ENCODE measurements around the gene BHLHA15.
"Not testable (repeated sequence)": the region's sequence is repeated elsewhere in the genome, so short reads cannot be mapped to it uniquely, and the experiment has no call there.

BHLHA15 gene

DNA sequence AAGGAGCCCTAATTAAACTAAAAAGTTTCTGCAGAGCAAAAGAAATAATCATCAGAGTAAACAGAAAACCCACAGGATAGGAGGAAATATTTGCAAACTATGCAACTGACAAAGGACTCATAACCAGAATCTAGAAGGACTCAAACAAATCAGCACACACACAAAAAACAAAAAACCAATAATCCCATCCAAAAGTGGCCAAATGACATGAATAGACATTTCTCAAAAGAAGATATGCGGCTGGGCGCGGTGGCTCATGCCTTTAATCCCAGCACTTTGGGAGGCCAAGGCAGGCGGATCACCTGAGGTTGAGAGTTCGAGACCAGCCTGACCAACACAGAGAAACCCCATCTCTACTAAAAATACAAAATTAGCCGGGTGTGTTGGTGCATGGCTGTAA lies 8.1 kb downstream of the BHLHA15 start:
- not testable (repeated sequence) for H2BK120ac ChIP-seq (ENCODE audit: low read depth, low read length); H2BK5ac ChIP-seq (ENCODE audit: low read depth, low read length, poor library complexity, severe bottlenecking); H3K4me3 ChIP-seq (ENCODE audit: insufficient read depth in 1 of 2, low read depth in 1 of 2, low read length in 2 of 2); H4K8ac ChIP-seq (ENCODE audit: low read length); H2AK5ac ChIP-seq (ENCODE audit: low read length, severe bottlenecking); H3K4ac ChIP-seq (ENCODE audit: low read depth in 1 of 2, low read length in 2 of 2); H2BK12ac ChIP-seq (ENCODE audit: low read length in 2 of 2); H3K14ac ChIP-seq (ENCODE audit: low read length in 2 of 2); DNase-seq; H2AFZ ChIP-seq (ENCODE audit: low read depth, low read length); H3K79me1 ChIP-seq (replicated peaks; ENCODE audit: low read length, poor library complexity, severe bottlenecking); H3K23ac ChIP-seq (ENCODE audit: low read length in 2 of 2); H3K27ac ChIP-seq (ENCODE audit: low read length, poor library complexity, severe bottlenecking); H4K91ac ChIP-seq (ENCODE audit: low read length); H3K4me1 ChIP-seq (ENCODE audit: control insufficient read depth, insufficient read depth, low read depth, low read length); H3K9me3 ChIP-seq (ENCODE audit: control insufficient read depth, low read length); H3K27me3 ChIP-seq (ENCODE audit: control insufficient read depth in 1 of 2, insufficient read depth in 1 of 2, low read length in 2 of 2); H3K18ac ChIP-seq (ENCODE audit: low read depth in 1 of 2, low read length in 2 of 2); H3K4me2 ChIP-seq (ENCODE audit: low read length, poor library complexity, severe bottlenecking); H2BK15ac ChIP-seq (ENCODE audit: low read depth, poor library complexity, severe bottlenecking); H3K9ac ChIP-seq (ENCODE audit: low read length)
- H3K36me3 ChIP-seq (ENCODE audit: control insufficient read depth in 1 of 2, insufficient read depth in 2 of 2, low read depth in 1 of 2, low read length in 2 of 2) = peaks cover 6 to 56% of the 10 kb centered on the region in 2 experiments
- WGBS = 98% methylated on average over 6 of the region's 6 CpGs

DNA sequence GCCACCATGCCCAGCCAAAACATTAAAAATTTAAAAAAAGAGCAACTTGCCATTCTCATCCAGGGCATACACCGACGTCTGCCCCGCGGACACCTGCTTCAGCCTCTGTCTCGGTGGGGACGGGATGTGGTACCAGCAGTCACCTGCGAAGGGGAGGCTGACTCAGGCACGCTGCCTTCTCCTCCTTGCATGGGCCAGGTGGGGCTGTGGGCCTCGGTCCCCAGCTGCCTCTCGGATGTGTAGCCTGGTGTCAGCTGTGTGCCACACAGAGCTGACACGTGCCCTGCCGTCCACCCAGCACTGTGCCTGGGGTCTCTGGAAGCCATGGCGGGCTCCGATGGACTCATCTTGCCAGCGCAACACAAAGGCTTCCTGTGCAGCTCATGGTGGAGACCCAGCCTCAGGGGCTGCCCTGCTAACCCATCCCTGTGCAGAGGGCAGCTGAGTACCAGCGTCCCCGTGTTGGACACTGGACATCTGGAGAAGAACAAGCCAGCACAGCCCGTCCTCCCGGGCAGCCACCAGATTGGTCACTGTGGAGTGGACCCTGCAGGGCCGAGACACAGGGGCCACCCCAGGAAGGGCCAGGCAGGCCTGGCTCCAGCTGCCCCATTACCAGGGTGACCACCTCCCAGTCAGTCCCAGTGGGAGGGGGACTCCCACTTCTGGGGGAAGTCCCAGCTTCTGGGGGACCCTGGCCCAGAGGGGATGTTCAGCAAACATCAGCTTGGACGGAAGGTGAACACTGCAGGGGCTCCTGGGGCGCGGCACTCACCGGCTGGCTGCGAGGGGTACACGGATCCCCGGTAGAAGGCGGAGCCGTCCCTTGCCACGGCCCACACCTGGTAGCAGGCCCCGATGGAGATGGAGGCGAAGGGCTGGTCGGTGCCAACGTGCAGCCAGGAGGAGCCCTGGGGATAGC lies 10.6 kb downstream of the BHLHA15 start:
- no peak overlapping the region for H2BK12ac ChIP-seq (ENCODE audit: low read length in 2 of 2)
- no peak overlapping the region for H3K14ac ChIP-seq (ENCODE audit: low read length in 2 of 2)
- no peak overlapping the region for H4K8ac ChIP-seq (ENCODE audit: low read length)
- H3K23ac ChIP-seq (ENCODE audit: low read length in 2 of 2) = no peak overlapping the region
- no peak overlapping the region for H3K4me3 ChIP-seq (ENCODE audit: insufficient read depth in 1 of 2, low read depth in 1 of 2, low read length in 2 of 2)
- no peaks in the 10 kb centered on the region for H3K27me3 ChIP-seq (ENCODE audit: control insufficient read depth in 1 of 2, insufficient read depth in 1 of 2, low read length in 2 of 2)
- no peak overlapping the region for H2BK120ac ChIP-seq (ENCODE audit: low read depth, low read length)
- H3K27ac ChIP-seq (ENCODE audit: low read length, poor library complexity, severe bottlenecking) = no peak overlapping the region
- H2BK5ac ChIP-seq (ENCODE audit: low read depth, low read length, poor library complexity, severe bottlenecking) = no peak overlapping the region
- H3K36me3 ChIP-seq (ENCODE audit: control insufficient read depth in 1 of 2, insufficient read depth in 2 of 2, low read depth in 1 of 2, low read length in 2 of 2) = peaks cover 15 to 54% of the 10 kb centered on the region in 2 experiments
- H3K4me2 ChIP-seq (ENCODE audit: low read length, poor library complexity, severe bottlenecking) = no peak overlapping the region
- no peak overlapping the region for H2AFZ ChIP-seq (ENCODE audit: low read depth, low read length)
- H3K79me1 ChIP-seq (replicated peaks; ENCODE audit: low read length, poor library complexity, severe bottlenecking) = peaks cover 7% of the 10 kb centered on the region
- no peak overlapping the region for H3K9ac ChIP-seq (ENCODE audit: low read length)
- H3K9me3 ChIP-seq (ENCODE audit: control insufficient read depth, low read length) = no peaks in the 10 kb centered on the region
- no peak overlapping the region for H3K18ac ChIP-seq (ENCODE audit: low read depth in 1 of 2, low read length in 2 of 2)
- WGBS = 96% methylated on average over 34 of the region's 34 CpGs
- no peak overlapping the region for H2AK5ac ChIP-seq (ENCODE audit: low read length, severe bottlenecking)
- no peak for DNase-seq
- no peak overlapping the region for H3K4ac ChIP-seq (ENCODE audit: low read depth in 1 of 2, low read length in 2 of 2)
- H2BK15ac ChIP-seq (ENCODE audit: low read depth, poor library complexity, severe bottlenecking) = no peak overlapping the region
- H3K4me1 ChIP-seq (ENCODE audit: control insufficient read depth, insufficient read depth, low read depth, low read length) = no peaks in the 10 kb centered on the region
- no peak overlapping the region for H4K91ac ChIP-seq (ENCODE audit: low read length)

DNA sequence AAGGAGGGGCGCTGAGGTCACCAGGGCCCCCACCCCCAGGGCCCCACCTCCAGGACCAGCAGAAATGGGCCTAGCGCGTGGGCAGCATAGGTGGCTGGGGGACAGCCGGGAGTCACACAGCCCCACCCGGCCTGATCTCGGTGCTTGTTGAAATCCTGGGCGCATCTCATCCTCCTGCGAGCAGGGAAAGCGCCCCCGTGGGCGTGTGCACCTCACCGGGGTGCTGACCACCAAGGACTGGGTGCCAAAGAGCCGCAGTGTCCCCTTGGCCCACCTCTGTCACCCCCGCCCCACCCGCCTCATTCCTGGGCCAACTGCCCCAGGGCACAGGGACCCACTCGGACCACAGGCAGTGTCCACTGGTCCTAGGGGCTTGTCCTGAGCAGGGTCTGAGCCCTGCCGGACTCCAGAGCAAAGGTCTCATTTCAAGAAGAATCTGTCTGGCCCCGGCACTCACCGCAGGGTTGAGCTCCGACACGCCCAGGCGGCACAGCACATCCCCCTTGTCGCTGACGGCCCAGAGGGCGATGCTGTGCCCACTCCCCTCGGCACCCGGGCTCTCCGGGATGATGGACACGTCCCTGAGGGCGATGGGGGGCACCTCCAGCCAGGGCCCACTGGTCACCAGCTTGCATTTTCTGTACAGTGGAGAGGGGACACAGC lies 11.4 kb downstream of the BHLHA15 start:
- no peak overlapping the region for H2BK5ac ChIP-seq (ENCODE audit: low read depth, low read length, poor library complexity, severe bottlenecking)
- H2AFZ ChIP-seq (ENCODE audit: low read depth, low read length) = no peak overlapping the region
- H3K4ac ChIP-seq (ENCODE audit: low read depth in 1 of 2, low read length in 2 of 2) = no peak overlapping the region
- no peak overlapping the region for H4K91ac ChIP-seq (ENCODE audit: low read length)
- H3K36me3 ChIP-seq (ENCODE audit: control insufficient read depth in 1 of 2, insufficient read depth in 2 of 2, low read depth in 1 of 2, low read length in 2 of 2) = peaks cover 15 to 46% of the 10 kb centered on the region in 2 experiments
- H3K9me3 ChIP-seq (ENCODE audit: control insufficient read depth, low read length) = no peaks in the 10 kb centered on the region
- H3K79me1 ChIP-seq (replicated peaks; ENCODE audit: low read length, poor library complexity, severe bottlenecking) = peaks cover 5% of the 10 kb centered on the region
- H2AK5ac ChIP-seq (ENCODE audit: low read length, severe bottlenecking) = no peak overlapping the region
- DNase-seq = no peak
- no peak overlapping the region for H2BK15ac ChIP-seq (ENCODE audit: low read depth, poor library complexity, severe bottlenecking)
- no peak overlapping the region for H3K4me2 ChIP-seq (ENCODE audit: low read length, poor library complexity, severe bottlenecking)
- H3K4me1 ChIP-seq (ENCODE audit: control insufficient read depth, insufficient read depth, low read depth, low read length) = no peaks in the 10 kb centered on the region
- no peak overlapping the region for H2BK12ac ChIP-seq (ENCODE audit: low read length in 2 of 2)
- H2BK120ac ChIP-seq (ENCODE audit: low read depth, low read length) = no peak overlapping the region
- no peak overlapping the region for H3K18ac ChIP-seq (ENCODE audit: low read depth in 1 of 2, low read length in 2 of 2)
- H3K14ac ChIP-seq (ENCODE audit: low read length in 2 of 2) = peak overlapping the region in 1 of 2 experiments; percentile 26
- no peak overlapping the region for H3K27ac ChIP-seq (ENCODE audit: low read length, poor library complexity, severe bottlenecking)
- H3K9ac ChIP-seq (ENCODE audit: low read length) = no peak overlapping the region
- H4K8ac ChIP-seq (ENCODE audit: low read length) = no peak overlapping the region
- H3K27me3 ChIP-seq (ENCODE audit: control insufficient read depth in 1 of 2, insufficient read depth in 1 of 2, low read length in 2 of 2) = no peaks in the 10 kb centered on the region
- 97% methylated on average over 30 of the region's 30 CpGs for WGBS
- H3K4me3 ChIP-seq (ENCODE audit: insufficient read depth in 1 of 2, low read depth in 1 of 2, low read length in 2 of 2) = no peak overlapping the region
- no peak overlapping the region for H3K23ac ChIP-seq (ENCODE audit: low read length in 2 of 2)

DNA sequence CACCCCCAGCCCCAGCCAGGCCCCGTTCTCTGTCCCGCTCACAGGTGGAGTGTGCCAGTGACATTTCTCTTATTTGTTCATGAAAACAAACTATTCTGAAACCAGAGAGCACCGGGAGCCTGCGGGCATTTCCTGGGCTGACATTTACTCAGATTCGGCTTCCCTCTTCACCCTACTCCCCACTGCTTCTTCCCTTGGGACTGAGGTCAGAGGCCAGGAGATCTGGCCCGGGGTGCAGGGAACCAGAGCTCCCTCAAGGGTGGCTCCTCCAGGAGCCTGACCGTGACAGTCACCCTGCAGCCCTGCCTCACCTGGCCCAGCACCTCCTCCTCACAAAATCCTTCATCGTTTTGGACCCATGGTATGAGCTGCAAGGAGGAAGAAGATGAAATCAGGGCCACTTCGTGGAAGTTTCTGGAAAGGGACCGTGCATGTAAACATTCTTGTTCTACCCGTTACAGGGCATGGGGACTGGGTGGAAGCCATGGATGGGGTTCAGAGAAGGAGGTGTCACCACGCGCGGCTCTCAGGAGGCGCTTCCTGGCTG lies 12.2 kb downstream of the BHLHA15 start:
- Histone ChIP-seq H2AFZ (ENCODE audit: low read depth, low read length) (no peak overlapping the region), H3K4me3 (ENCODE audit: insufficient read depth in 1 of 2, low read depth in 1 of 2, low read length in 2 of 2) (no peak overlapping the region), H3K9me3 (ENCODE audit: control insufficient read depth, low read length) (no peaks in the 10 kb centered on the region), H3K27ac (ENCODE audit: low read length, poor library complexity, severe bottlenecking) (no peak overlapping the region), H4K8ac (ENCODE audit: low read length) (no peak overlapping the region), H2BK12ac (ENCODE audit: low read length in 2 of 2) (no peak overlapping the region), H4K91ac (ENCODE audit: low read length) (no peak overlapping the region), H3K23ac (ENCODE audit: low read length in 2 of 2) (no peak overlapping the region), H2BK15ac (ENCODE audit: low read depth, poor library complexity, severe bottlenecking) (no peak overlapping the region), H3K4me1 (ENCODE audit: control insufficient read depth, insufficient read depth, low read depth, low read length) (no peaks in the 10 kb centered on the region), H3K36me3 (ENCODE audit: control insufficient read depth in 1 of 2, insufficient read depth in 2 of 2, low read depth in 1 of 2, low read length in 2 of 2) (peaks cover 19 to 49% of the 10 kb centered on the region in 2 experiments), H3K18ac (ENCODE audit: low read depth in 1 of 2, low read length in 2 of 2) (no peak overlapping the region), H2AK5ac (ENCODE audit: low read length, severe bottlenecking) (no peak overlapping the region), H2BK5ac (ENCODE audit: low read depth, low read length, poor library complexity, severe bottlenecking) (no peak overlapping the region), H3K27me3 (ENCODE audit: control insufficient read depth in 1 of 2, insufficient read depth in 1 of 2, low read length in 2 of 2) (no peaks in the 10 kb centered on the region), H3K79me1 (replicated peaks; ENCODE audit: low read length, poor library complexity, severe bottlenecking) (no peaks in the 10 kb centered on the region), H3K14ac (ENCODE audit: low read length in 2 of 2) (no peak overlapping the region), H3K4ac (ENCODE audit: low read depth in 1 of 2, low read length in 2 of 2) (no peak overlapping the region), H3K4me2 (ENCODE audit: low read length, poor library complexity, severe bottlenecking) (no peak overlapping the region), H2BK120ac (ENCODE audit: low read depth, low read length) (no peak overlapping the region), H3K9ac (ENCODE audit: low read length) (no peak overlapping the region)
- no peak for DNase-seq
- 89% methylated on average over 14 of the region's 15 CpGs for WGBS

Data from mesenchymal stem cell (in vitro differentiated cells and primary cell).